ENCODE measurements around the gene IFNAR1.

DNA sequence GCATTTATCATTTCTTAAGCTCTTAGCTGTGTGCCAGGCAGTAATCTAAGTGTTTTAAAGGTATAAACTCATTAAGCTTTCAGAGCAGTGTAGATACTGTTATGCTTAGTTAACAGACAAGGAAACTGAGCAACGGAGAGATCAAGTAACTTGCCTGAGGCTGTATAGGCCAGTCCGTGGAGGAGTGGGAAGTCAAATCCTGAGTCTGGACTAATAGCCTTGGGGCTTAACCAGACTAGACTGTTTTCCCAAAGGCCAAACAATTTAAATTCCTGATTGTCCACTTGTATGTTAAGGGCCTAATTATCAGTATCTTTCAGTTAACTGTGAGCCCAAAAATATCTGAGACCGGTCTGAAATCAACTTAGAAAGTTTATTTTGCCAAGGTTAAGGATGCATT lies 2.6 kb downstream of the IFNAR1 start:
- TF ChIP-seq, protein P1, sequence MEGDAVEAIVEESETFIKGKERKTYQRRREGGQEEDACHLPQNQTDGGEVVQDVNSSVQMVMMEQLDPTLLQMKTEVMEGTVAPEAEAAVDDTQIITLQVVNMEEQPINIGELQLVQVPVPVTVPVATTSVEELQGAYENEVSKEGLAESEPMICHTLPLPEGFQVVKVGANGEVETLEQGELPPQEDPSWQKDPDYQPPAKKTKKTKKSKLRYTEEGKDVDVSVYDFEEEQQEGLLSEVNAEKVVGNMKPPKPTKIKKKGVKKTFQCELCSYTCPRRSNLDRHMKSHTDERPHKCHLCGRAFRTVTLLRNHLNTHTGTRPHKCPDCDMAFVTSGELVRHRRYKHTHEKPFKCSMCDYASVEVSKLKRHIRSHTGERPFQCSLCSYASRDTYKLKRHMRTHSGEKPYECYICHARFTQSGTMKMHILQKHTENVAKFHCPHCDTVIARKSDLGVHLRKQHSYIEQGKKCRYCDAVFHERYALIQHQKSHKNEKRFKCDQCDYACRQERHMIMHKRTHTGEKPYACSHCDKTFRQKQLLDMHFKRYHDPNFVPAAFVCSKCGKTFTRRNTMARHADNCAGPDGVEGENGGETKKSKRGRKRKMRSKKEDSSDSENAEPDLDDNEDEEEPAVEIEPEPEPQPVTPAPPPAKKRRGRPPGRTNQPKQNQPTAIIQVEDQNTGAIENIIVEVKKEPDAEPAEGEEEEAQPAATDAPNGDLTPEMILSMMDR (IDR thresholded peaks at IDR 0.05): no peak
- TF ChIP-seq POLR2A (IDR thresholded peaks at IDR 0.05): no peak
